NCI-H526 treated with DMSO at 0.1 percent for 48 hours (cell line): ENCODE measurements around the gene CELF3.
"Not testable (repeated sequence)": the region's sequence is repeated elsewhere in the genome, so short reads cannot be mapped to it uniquely, and the experiment has no call there.

Experiments
- DNase-seq: peaks from one replicate; lab custom pipeline; 2025; lab: John Stamatoyannopoulos, UW

CELF3 gene

DNA sequence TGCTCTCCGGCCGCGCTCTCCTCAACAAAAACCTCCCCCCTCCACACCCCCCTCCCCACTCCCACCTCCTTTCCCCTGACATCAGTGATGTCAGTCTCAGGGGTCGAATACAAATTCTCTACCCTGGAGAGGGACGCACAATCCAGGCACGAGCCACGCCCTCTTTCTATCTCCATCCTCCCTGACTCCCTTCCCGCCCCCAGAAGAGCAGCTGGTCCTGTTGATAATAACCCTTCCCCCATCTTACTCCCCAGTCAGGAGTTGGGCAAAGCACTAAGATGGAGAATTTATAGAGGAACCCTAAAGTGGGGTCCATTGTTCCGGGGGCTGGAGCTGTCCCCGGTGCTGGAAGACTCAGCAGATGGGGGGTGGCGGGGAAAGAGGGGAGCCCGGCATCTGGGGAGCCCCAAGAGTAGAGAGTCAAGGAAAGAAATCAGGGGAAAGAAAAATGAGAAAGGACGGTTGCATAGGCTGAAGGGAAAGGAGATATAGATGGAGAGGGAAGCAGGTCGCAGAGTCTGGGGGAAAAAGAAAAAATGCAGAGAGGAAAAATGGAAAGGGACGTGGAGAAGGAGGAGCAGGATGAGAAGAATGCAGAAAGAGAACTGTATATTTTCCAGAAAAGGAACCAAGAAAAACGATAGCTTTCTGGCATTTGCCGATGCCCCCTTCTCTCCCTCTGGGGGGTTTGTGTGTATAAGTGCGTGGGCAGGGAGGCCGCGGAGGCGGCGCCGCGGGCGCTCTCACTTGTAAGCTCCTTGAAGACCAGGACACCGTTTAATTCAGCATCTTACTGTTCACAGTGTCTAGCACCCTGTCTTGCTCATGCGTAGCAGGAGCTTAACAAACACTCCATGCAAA, at the start of gene CELF3:
TSS of gene CELF3 (minus strand) at position 33 of the 861 bp plus-strand sequence. CDS start 783 bp downstream, outside the sequence.
- DNase-seq, result peak; percentile 100

DNA sequence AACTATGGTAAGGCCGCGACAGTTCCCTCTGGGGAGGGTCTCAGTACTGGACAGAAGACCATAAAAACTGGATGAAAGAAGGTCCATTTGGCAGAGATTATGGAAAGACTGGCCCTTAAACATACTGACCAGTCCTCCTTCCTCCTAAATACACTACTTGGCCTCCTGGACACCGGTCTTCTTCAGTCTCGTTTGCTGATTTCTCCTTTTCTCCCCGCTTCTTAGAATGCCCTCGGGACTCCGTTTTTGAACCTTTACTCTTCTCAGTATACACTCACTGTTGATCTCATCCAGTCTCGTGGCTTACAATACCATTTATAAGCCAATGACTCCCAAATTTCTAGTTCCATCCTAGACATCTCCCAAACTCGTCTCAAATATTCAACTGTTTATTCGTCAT, 47.4 kb upstream of the CELF3 start:
- no peak for DNase-seq

DNA sequence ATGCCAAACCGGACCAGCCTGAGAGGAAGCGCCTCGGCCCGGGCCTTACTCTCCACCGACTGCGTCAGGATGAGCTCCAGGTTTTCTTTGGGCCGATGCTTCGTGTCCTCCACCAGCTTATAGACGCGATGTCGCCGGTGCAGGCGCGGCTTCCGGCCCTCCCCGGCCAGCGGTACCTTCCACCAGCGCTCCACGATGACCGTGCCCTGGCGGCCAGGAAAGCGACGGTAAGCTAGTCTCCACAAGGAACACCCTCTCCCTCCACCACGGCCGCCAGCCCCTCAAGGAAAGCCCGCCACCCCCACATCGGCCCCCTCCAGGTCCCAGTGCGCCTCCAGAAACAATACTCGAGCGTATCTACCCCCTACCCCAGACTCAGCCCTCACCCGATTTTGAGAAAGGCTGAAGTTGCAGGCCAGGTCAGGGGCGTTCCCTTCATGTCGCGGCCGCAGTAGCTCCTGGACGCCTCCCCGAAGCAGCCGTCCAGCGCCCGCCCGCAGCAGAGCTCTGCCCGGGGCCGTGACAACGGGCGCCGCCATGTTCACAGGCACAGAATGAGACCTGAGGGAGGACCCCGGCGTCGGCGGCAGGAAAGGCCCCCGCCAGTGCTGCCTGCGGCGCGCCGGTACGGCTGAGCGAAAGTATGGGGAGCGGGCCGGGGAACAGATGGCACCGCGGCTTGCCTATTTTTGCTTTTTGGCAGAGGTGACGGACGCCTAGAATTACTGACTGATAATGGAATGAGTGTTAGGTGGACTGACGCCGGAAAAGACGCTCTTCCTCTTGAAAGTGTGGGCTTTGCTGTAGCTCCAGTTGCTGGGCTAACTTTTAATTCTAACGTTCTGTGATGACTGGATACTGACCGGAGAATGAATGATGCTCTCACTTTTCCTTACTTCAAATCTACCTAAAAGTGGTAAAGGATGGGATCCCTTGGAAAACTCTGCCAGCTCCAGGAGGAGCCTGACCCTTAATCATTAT, 46.6 kb upstream of the CELF3 start, which contains the start of gene MRPL9:
TSS of gene MRPL9 (minus strand) at position 556 of the 981 bp plus-strand sequence. CDS start at position 539, 17 bp downstream.
- DNase-seq, result peak; percentile 94

DNA sequence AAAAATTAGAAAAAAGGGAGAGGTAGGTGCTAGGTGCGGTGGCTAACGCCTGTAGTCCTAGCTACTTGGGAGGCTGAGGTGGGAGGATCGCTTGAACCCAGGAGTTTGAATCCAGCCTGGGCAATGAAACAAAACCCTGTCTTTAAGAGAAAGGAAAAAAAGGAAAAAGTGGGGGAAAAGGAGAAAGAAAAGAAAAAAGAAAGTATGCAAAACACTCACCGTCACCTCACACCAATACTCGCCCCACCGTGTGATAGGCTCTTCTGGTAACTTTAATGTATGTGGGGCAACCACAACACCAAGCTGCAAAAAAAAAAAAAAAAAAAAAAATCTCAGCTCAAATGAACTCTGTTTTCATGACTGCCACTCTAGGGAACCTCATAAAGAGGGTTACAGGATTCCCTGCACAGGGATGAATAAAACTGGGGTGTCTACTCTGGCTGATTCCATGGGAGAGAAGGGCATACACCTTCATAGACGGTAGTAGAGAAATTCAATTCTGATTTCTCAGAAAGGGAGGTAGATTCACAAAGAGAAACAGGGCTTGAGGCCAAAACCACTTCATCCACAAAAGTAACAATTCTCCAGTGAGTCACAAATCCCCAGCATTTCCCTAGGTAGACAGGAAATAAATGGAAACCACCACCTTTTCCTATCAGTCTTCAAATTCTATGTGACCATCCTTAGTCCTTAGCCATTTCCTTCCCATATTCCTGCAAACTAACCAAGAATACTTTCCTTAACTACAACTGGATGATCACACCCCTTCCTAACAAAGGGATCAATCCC, 44.2 kb upstream of the CELF3 start:
- no peak for DNase-seq

DNA sequence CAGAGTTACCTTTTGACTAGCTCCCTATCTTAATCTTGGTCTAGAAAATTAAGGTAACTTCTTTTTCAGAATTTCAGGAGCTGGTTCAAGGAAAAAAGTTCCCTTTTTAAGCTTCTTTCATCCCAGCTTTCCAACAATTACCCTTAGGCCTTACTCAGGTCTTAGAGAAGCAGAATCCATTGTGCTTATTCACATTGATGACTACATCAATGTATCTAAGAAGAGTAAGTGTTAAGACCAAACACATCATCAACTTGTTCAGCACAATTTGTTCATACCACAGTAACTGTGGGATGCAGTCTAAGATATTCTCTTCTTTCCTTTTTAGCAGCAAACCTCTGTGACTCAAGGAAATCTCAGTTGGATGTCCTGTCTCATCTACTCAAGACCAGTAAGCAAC, 42.6 kb upstream of the CELF3 start:
- no peak for DNase-seq

DNA sequence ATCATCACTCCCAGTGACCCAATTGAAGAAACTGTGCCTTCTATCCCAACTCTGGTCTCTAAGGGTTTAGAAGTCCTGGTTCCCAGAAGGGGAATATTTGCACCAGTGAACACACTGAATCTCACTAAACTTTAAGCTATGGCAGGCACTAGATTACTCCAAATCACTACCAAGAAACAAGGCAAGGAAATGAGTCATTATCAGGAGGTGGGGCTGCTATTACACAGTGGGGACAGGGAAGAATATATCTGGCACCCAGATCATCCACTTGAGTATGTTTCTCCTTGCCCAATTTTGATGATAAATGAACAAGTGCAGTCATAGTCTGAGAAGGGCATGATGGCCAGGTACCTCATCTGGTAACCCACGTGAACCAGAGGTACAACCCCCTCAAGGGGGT, 39.7 kb upstream of the CELF3 start:
- no peak for DNase-seq

DNA sequence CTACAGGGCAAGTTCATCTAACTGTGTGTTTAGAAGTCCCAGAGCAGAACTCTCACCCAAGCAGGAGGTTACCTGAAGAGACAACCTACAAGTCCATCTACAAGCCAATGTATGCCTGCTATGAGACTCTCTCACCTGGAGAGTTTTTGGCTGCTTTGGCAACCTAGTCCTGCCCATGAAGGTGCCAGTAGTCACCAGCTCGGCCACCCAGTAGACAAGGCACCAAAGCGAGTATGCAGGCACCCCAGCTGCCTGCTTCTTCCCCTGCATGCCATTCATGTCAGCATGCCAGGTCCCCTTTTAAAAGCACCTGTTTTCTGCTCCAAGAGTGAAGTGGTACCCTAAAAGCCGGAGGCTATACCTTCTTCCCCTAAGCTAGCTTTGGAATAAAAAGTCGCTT, 24.9 kb upstream of the CELF3 start:
- DNase-seq, result no peak

DNA sequence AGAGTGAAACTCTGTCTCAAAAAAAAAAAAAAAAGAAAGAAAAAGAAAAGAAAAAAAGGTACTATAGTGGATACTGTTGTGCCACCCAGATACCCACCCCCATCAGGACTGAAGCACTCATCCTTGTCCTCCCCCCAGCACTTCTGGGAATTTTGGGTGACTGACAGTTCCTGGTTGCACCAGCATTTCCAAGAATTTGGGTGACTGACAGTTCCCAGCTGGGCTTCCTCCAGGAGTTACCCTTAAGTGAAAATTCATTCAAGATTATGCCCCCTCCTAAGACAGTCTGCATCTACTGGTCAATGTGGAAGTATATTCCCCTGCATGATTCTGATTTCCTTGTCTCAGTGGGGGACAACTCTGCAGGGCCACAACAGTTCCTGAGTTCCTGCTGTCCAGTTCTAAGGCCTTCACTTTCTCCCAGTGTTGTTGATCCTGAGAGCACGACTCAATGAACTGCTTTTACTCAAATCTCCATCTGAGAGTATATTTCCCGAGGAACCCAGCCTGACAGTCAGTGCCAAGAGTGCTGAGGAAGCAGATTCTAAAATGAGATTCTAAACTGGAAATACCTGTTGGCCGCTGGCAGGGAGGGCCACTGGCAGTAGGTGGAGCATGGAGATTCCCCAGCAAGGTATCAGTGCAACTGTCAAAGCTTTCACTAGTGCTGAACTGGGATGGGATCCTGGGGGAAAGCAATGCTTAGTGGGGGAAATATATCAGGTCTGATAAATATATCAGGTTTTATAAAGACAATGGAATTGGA, 23.2 kb upstream of the CELF3 start:
- DNase-seq, result peak; percentile 39

DNA sequence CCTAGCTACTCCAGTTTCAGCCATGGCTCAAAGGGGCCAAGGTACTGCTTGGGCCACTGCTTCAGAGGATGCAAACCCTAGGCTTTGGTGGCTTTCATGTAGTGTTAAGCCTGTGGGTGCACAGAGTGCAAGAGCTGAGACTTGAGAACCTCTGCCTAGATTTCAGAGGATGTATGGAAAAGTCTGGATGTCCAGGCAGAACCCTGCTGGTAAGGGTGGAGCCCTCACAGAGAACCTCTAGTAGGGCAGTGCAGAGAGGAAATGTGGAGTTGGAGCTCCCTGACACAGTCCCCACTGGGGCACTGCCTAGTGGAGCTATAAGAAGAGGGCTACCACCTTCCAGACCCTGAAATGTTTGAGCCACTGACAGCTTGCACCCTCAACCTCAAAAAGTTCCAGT, 20.9 kb upstream of the CELF3 start:
- DNase-seq, result no peak

DNA sequence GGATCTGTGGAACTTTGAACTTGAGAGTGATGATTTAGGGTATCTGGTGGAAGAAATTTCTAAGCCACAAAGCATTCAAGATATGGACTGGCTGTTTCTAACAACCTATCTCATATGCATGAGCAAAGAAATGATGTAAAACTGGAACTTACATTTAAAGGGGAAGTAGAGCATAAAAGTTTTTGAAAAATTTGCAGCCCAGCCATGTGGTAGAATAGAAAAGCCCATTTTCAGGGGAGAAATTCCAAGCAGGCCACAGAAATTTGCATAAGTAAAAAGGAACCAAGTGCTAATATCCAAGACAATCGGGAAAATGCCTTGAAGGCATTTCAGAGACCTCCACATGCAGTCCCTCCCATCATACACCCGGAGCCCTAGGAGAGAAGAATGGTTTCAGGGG, 20.4 kb upstream of the CELF3 start:
- DNase-seq, result no peak

DNA sequence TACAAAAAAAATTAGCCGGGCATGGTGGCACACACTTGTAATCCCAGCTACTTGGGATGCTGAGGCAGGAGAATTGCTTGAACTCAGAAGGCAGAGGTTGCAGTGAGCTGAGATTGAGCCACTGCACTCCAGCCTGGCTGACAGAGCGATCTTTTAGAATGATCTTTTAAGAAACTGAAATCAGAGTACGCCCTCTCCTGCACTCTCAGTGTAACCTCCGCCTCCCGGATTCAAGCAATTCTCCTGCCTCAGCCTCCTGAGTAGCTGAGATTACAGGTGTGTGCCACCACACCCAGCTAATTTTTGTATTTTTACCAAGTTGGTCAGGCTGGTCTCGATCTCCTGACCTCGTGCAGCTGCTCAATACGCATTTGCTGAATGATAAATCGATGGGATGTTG, 17.4 kb upstream of the CELF3 start:
- not testable (repeated sequence) for DNase-seq

DNA sequence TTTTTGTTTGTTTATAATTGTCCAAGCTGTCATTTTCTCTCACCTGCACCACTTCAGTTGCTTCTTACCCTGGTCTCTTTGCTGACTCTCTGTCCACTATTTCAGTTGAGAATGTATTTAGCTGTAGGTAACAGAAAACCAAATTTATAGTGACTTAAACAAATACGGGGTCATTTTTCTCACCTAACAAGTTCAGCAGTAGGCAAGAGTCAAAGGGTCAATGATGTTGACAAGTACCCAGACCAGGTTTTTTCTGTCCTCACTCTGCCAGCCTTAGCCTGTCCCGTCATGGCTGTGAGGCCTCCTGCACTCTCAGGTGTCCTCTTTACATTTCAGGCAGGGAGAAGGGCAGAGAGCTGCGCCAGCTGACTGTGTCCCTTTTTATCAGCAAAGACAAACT, 16.5 kb upstream of the CELF3 start:
- DNase-seq, result no peak

DNA sequence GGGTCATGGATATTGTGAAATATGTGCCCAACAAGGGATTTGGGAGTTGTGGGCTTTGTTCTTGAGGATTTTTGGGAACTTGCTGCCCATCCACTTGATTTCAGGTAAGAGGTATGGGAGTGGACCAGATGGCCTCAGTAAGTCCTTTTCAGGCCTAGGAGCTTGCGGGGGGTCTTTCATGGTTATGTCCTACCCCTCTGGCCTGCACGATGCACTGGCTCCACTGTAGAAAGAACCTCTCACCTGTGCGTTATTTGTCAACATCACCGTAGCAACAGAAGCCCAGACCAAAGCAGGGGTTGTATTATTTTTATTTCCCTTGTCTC, 13.3 kb upstream of the CELF3 start:
- DNase-seq, result no peak

DNA sequence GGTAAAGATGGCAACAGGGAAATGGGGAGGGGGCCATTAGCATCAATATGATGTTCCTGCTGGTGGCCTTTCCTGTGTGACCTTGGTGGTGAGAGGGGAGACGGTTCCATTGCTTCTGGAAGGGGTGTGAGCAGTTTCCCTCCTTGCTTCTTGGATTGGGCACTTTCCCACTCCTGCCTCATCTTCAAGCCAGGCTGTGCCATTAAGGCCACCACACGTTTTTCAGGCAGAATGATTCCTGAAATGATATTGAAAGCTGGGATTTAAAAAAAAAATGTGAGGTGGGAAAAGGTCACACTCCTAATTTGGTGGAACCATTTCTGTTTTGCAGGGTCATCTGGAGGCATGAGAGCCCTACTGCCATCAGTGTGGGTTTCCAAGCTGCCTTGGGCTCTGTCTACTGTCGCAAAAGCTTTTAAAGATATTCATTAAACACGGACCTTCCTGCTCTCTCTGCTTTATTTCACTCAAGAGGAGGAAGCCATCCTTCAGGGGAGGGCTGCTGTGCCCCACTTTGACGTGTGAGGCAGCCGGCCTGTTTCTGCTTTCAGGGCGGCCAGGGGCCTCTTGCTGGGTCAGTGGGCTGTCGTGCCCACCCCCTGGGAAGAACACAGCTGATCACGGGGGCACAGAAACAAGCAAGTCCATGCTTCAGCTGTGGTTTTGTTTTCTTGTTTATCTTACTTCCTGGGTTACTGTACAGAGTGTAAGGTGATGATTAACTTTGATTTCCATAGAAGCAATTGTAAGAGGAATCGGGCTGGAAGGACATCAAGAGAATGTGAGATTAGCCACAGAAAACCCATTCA, 12.8 kb upstream of the CELF3 start:
- DNase-seq, result no peak

DNA sequence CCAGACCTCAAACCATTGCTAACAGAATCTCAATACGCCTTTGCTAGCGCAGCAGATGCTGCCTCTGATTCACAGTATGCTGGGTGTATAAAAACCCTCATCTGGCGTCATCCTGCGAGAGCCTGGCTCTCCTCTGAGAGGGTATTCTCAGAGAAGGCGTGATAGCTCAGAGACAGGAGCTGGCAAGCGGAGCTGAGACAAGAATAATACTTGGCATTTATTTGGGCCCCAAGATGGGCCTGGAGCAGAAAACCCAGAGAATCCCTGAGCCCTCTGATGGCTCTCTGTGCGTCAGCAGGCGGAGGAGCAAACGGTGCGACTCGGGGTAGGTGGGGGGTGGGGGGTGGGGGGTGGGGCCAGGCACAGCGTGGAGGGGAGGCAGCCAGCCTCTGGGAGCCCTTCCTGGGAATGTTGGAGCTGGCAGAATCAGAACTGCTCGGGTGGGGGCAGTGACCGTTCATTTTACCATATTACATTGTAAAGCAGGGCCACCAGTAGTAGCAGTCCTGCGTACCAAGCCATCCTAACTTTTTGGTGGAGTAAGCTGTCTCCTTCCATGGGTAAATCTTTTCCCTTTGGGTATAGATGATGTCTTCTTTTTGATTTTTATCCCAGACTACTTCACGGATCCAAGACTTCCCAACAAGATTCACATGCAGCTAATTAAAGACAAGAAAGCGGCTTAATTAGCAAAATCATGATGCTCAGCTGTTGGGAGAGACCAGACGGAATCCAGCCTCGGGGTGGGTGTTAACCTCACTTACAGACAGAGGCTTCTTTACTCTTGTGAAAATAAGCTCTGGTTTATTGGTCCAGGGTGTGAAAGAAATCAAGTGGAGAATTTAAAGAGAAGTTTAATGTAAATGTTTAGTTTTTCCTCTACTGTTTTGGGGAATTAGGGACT, 11.8 kb upstream of the CELF3 start:
- DNase-seq, result no peak

DNA sequence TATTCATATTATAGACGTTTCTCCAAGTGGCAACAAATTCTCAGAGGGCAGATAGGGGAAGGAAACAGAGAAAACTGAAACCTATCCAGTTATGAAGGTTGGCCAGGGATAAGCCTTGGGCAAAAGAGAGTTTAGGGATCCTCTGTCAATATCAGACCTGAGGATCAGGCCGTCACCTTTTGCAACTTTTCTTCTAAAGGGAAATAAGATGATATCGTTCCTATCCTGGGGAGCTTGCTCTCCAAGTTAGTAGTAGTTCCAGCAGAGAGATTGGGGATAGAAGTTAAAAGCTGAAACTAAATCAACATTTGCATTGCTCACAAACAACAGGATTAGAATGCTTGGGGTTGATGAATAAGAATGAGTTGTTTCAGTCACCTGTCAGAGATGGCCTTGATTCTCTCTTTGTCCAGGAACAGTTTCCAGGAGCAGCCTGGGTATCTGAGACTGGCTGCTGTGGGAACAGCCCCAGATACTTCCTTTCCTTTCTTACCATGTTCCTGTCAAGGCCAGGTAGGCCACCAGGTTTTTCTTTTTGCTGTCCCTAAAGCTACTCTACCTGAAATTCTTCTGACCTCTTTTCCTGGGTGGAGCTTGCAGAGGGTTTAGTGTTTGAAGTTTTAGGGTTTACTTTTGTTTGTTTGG, 7.2 kb upstream of the CELF3 start:
- no peak for DNase-seq

DNA sequence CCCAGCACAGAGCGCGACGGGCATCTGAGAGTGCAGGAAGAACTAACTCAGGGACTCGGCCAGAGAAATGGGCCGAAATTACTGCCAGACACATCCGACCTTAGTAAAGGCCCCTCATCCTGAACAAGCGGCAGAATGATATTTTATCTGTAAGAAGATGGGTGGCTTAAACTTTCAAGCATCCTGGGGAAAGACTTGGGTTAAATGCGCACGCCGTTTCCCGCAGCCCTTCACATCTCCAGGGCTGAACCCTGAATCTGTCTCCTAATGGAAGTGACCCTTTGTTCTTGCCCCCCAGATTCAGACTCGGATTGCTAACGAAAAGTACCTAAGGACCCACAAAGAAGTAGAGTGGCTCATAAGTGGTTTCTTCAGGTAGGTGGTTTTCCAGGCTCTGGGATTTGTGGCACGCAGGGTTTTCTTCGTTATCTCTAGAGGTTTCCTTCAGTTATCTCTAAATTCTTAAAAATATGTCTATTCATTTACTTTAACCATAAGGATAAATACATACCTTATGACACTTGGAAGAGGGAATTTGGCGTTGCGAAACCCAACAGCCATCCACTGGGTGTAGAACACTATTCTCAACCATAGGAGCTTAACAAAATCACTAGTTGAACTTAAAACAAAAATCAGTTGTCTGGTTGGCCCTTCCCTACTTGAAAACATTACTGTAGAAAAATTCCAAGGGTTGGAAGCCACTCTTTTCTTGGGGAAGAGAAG, 5.3 kb upstream of the CELF3 start:
- DNase-seq, result no peak
